ENCODE measurements around the gene ATP11A.
"Not testable (repeated sequence)": the region's sequence is repeated elsewhere in the genome, so short reads cannot be mapped to it uniquely, and the experiment has no call there.

DNA sequence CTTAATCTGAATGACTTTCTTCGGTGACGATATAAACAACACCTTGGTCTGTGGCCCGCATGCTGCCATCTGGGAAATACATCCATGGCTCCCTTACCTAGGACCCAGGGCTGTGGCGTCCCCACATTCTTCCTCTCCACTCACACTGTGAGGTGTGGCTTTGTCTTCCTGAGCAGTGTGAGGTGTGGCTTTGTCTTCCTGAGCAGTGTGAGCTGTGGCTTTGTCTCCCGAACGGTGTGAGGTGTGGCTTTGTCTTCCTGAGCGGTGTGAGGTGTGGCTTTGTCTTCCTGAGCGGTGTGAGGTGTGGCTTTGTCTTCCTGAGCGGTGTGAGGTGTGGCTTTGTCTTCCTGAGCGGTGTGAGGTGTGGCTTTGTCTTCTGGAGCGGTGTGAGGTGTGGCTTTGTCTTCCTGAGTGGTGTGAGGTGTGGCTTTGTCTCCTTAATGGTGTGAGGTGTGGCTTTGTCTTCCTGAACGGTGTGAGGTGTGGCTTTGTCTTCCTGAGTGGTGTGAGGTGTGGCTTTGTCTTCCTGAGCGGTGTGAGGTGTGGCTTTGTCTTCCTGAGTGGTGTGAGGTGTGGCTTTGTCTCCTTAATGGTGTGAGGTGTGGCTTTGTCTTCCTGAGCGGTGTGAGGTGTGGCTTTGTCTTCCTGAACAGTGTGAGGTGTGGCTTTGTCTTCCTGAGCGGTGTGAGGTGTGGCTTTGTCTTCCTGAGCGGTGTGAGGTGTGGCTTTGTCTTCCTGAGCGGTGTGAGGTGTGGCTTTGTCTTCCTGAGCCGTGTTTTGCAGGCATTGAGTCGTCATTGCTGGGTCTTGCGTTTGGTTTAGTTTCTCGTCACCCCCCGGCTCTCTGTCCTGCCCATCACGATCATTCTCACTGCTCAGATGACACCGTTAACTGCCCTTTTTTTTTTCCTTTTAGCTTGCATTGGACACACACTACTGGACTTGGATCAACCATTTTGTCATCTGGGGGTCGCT is 183.1 kb downstream of the ATP11A start:
- TF ChIP-seq, protein P1, sequence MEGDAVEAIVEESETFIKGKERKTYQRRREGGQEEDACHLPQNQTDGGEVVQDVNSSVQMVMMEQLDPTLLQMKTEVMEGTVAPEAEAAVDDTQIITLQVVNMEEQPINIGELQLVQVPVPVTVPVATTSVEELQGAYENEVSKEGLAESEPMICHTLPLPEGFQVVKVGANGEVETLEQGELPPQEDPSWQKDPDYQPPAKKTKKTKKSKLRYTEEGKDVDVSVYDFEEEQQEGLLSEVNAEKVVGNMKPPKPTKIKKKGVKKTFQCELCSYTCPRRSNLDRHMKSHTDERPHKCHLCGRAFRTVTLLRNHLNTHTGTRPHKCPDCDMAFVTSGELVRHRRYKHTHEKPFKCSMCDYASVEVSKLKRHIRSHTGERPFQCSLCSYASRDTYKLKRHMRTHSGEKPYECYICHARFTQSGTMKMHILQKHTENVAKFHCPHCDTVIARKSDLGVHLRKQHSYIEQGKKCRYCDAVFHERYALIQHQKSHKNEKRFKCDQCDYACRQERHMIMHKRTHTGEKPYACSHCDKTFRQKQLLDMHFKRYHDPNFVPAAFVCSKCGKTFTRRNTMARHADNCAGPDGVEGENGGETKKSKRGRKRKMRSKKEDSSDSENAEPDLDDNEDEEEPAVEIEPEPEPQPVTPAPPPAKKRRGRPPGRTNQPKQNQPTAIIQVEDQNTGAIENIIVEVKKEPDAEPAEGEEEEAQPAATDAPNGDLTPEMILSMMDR (conservative IDR thresholded peaks at IDR 0.05; ENCODE audit: low read depth in 2 of 2), result not testable (repeated sequence)
- TF ChIP-seq, protein P2, sequence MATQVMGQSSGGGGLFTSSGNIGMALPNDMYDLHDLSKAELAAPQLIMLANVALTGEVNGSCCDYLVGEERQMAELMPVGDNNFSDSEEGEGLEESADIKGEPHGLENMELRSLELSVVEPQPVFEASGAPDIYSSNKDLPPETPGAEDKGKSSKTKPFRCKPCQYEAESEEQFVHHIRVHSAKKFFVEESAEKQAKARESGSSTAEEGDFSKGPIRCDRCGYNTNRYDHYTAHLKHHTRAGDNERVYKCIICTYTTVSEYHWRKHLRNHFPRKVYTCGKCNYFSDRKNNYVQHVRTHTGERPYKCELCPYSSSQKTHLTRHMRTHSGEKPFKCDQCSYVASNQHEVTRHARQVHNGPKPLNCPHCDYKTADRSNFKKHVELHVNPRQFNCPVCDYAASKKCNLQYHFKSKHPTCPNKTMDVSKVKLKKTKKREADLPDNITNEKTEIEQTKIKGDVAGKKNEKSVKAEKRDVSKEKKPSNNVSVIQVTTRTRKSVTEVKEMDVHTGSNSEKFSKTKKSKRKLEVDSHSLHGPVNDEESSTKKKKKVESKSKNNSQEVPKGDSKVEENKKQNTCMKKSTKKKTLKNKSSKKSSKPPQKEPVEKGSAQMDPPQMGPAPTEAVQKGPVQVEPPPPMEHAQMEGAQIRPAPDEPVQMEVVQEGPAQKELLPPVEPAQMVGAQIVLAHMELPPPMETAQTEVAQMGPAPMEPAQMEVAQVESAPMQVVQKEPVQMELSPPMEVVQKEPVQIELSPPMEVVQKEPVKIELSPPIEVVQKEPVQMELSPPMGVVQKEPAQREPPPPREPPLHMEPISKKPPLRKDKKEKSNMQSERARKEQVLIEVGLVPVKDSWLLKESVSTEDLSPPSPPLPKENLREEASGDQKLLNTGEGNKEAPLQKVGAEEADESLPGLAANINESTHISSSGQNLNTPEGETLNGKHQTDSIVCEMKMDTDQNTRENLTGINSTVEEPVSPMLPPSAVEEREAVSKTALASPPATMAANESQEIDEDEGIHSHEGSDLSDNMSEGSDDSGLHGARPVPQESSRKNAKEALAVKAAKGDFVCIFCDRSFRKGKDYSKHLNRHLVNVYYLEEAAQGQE (IDR thresholded peaks at IDR 0.05; ENCODE audit: unreplicated experiment), result not testable (repeated sequence)
- TF ChIP-seq CREB1 (CRISPR knock-in tag; IDR thresholded peaks at IDR 0.05; ENCODE audit: low read depth); EZH2 (IDR thresholded peaks at IDR 0.05; ENCODE audit: low read depth, unreplicated experiment); JUNB (IDR thresholded peaks at IDR 0.05; ENCODE audit: unreplicated experiment); POLR2AphosphoS5 (IDR thresholded peaks at IDR 0.05; ENCODE audit: low read depth); EZH2phosphoT487 (IDR thresholded peaks at IDR 0.05; ENCODE audit: unreplicated experiment); STAT1 (IDR thresholded peaks at IDR 0.05; ENCODE audit: unreplicated experiment): not testable (repeated sequence)
- TF ChIP-seq, protein P3, sequence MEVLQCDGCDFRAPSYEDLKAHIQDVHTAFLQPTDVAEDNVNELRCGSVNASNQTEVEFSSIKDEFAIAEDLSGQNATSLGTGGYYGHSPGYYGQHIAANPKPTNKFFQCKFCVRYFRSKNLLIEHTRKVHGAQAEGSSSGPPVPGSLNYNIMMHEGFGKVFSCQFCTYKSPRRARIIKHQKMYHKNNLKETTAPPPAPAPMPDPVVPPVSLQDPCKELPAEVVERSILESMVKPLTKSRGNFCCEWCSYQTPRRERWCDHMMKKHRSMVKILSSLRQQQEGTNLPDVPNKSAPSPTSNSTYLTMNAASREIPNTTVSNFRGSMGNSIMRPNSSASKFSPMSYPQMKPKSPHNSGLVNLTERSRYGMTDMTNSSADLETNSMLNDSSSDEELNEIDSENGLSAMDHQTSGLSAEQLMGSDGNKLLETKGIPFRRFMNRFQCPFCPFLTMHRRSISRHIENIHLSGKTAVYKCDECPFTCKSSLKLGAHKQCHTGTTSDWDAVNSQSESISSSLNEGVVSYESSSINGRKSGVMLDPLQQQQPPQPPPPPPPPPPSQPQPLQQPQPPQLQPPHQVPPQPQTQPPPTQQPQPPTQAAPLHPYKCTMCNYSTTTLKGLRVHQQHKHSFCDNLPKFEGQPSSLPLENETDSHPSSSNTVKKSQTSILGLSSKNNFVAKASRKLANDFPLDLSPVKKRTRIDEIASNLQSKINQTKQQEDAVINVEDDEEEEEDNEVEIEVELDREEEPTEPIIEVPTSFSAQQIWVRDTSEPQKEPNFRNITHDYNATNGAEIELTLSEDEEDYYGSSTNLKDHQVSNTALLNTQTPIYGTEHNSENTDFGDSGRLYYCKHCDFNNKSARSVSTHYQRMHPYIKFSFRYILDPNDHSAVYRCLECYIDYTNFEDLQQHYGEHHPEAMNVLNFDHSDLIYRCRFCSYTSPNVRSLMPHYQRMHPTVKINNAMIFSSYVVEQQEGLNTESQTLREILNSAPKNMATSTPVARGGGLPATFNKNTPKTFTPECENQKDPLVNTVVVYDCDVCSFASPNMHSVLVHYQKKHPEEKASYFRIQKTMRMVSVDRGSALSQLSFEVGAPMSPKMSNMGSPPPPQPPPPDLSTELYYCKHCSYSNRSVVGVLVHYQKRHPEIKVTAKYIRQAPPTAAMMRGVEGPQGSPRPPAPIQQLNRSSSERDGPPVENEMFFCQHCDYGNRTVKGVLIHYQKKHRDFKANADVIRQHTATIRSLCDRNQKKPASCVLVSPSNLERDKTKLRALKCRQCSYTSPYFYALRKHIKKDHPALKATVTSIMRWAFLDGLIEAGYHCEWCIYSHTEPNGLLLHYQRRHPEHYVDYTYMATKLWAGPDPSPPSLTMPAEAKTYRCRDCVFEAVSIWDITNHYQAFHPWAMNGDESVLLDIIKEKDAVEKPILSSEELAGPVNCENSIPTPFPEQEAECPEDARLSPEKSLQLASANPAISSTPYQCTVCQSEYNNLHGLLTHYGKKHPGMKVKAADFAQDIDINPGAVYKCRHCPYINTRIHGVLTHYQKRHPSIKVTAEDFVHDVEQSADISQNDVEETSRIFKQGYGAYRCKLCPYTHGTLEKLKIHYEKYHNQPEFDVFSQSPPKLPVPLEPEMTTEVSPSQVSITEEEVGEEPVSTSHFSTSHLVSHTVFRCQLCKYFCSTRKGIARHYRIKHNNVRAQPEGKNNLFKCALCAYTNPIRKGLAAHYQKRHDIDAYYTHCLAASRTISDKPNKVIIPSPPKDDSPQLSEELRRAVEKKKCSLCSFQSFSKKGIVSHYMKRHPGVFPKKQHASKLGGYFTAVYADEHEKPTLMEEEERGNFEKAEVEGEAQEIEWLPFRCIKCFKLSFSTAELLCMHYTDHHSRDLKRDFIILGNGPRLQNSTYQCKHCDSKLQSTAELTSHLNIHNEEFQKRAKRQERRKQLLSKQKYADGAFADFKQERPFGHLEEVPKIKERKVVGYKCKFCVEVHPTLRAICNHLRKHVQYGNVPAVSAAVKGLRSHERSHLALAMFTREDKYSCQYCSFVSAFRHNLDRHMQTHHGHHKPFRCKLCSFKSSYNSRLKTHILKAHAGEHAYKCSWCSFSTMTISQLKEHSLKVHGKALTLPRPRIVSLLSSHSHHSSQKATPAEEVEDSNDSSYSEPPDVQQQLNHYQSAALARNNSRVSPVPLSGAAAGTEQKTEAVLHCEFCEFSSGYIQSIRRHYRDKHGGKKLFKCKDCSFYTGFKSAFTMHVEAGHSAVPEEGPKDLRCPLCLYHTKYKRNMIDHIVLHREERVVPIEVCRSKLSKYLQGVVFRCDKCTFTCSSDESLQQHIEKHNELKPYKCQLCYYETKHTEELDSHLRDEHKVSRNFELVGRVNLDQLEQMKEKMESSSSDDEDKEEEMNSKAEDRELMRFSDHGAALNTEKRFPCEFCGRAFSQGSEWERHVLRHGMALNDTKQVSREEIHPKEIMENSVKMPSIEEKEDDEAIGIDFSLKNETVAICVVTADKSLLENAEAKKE (CRISPR knock-in tag; IDR thresholded peaks at IDR 0.05), result not testable (repeated sequence)

All from GM23338 (cell line).